Testis (tissue), 2 donors: Measurements from ENCODE around the gene VIL1.

Source experiments
- POLR2A ChIP-seq: fragments of 450-650 bp; IDR thresholded peaks from one replicate; pipeline ENCODE4 v1.6.1; 2017; ENCODE audit warnings: antibody characterized with exemption, mild to moderate bottlenecking, moderate library complexity
- TF ChIP-seq, protein P1 (sequence below), 3 experiments: fragments of 450-650 bp in 2 of 3; fragments of 200-600 bp in 1 of 3; sonication (generic) in 1 of 3; IDR thresholded peaks; one replicate each; pipeline ENCODE4 v1.5.1; 2016 to 2019; ENCODE audit warnings: antibody characterized with exemption in 3 of 3, mild to moderate bottlenecking in 2 of 3, moderate library complexity in 1 of 3

DNA sequence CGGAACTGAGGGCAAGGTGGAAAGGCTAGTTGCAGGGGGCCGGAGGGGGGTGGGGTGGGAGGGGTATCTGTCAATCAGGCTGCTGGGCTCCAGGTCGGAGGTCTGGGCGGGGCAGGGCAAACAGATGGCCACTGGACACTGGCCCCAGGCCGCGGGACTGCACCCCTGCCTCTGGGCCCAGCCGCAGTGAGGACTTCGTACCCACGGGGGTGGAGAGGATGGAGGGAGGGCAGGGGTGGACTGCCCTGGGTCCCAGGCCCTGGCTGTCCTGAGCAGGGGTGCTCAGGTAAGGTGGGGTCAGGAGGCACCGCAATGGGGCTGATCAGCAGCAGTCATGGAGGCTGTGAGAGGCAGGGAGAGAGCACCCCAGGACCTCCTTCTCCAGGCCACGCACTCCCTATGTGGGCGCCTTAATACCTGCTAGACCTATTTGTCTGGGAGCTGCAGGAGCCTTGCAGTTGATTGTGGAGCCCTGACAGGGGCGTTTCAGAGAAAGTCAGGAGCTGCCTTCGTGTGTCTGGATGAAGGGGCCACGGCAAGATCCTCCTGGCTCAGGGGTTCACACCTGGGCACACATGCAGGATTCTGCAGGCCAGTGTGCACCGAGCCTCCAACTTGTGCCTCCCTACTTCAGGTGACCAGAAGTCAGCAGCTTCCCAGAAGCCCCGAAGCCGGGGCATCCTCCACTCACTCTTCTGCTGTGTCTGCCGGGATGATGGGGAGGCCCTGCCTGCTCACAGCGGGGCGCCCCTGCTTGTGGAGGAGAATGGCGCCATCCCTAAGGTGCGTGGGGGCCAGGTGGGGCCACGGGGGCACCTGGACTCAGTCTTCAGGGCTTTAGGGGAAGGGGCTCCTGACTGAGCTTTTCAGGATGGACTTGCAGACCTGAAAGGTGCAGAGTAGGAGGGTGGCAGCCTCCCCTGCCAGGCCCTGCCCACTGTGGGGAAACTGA is 17.7 kb upstream of the VIL1 start:
- TF ChIP-seq, protein P1, sequence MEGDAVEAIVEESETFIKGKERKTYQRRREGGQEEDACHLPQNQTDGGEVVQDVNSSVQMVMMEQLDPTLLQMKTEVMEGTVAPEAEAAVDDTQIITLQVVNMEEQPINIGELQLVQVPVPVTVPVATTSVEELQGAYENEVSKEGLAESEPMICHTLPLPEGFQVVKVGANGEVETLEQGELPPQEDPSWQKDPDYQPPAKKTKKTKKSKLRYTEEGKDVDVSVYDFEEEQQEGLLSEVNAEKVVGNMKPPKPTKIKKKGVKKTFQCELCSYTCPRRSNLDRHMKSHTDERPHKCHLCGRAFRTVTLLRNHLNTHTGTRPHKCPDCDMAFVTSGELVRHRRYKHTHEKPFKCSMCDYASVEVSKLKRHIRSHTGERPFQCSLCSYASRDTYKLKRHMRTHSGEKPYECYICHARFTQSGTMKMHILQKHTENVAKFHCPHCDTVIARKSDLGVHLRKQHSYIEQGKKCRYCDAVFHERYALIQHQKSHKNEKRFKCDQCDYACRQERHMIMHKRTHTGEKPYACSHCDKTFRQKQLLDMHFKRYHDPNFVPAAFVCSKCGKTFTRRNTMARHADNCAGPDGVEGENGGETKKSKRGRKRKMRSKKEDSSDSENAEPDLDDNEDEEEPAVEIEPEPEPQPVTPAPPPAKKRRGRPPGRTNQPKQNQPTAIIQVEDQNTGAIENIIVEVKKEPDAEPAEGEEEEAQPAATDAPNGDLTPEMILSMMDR (IDR thresholded peaks at IDR 0.05) = no peak
- TF ChIP-seq POLR2A = no peak
